Adrenal gland (tissue), 12 donors: ENCODE measurements around the gene HYCC1. TPM values are rescaled to one million over a fixed set of nuclear protein-coding genes. Genes with fewer than 3 reads are reported as not detected.

ENCODE experiments used
- DNase-seq, 7 donors: peaks; one replicate each; pipeline ENCODE4 v3.0.0-alpha.2; 2019 to 2020
- H3K27ac ChIP-seq, 5 donors: fragments of 200-600 bp; sonication (generic) in 4 of 5; 1 replicate in 3 of 5; 2 replicates in 2 of 5; pipeline versions ENCODE4 v1.5.1 to v1.8.0; 2016 to 2020; ENCODE audit warnings: mild to moderate bottlenecking in 1 of 5
- H3K27me3 ChIP-seq: fragments of 200-600 bp; 2 replicates; pipeline ENCODE4 v1.8.0; 2021
- H3K36me3 ChIP-seq, 2 donors: fragments of 200-600 bp; replicated peaks in 1 of 2; 1 replicate in 1 of 2; 2 replicates in 1 of 2; pipeline versions ENCODE4 v1.5.1 to v1.8.0; 2018 to 2022
- H3K4me1 ChIP-seq, 2 donors: fragments of 200-600 bp; replicated peaks in 1 of 2; 1 replicate in 1 of 2; 2 replicates in 1 of 2; pipeline versions ENCODE4 v1.5.1 to v1.8.0; 2018 to 2021
- H3K4me3 ChIP-seq, 4 donors: fragments of 200-600 bp; sonication (generic) in 3 of 4; one replicate each; pipeline ENCODE4 v1.5.1; 2016 to 2018
- H3K9me3 ChIP-seq, 3 donors: fragments of 200-600 bp; sonication (generic) in 1 of 3; replicated peaks in 1 of 3; 1 replicate in 2 of 3; 2 replicates in 1 of 3; pipeline versions ENCODE4 v1.5.1 to v1.8.0; 2016 to 2021
- POLR2A ChIP-seq, 2 donors: fragments of 450-650 bp; IDR thresholded peaks; one replicate each; pipeline ENCODE4 v1.6.1; 2017; ENCODE audit warnings: antibody characterized with exemption in 2 of 2, mild to moderate bottlenecking in 2 of 2, moderate library complexity in 1 of 2
- WGBS, 4 donors: extraction: QIAGEN DNeasy Blood & Tissue Kit in 2 of 4; methylation state at CpG; one replicate each; pipeline versions ENCODE4 v1.1.5 to v1.1.7; 2013 to 2017; 5-methylcytosine and 5-hydroxymethylcytosine counted together
- intact Hi-C, 2 donors: fragments of 100-400 bp; cut with DNase I; formaldehyde crosslinking; loops; one replicate each; pipeline versions ENCODE4 v1.14.1 to v1.15.0; 2022 to 2023
- polyA plus RNA-seq, 3 donors: library from polyadenylated mRNA; stranded (reverse); fragments of 200-250 nt in 2 of 3; fragments of 350-450 nt in 1 of 3; fragmentation: Illumina TruSeq in 1 of 3; extraction: RNeasy Lipid Tissue Mini Kit (QIAGEN cat#74804) in 1 of 3; gene quantifications; one replicate each; pipeline ENCODE4 v1.2.3, GENCODE V29; 2013 to 2014
- total RNA-seq, 9 donors: library from RNA; depleted of rRNA in 4 of 9; stranded (reverse); fragments of >200 nt in 4 of 9; fragments of 120-200 nt in 1 of 9; fragmentation: NEBNext Ultra II Directional in 1 of 9; extraction: Animal tissue kit (Norgen Biotek cat#: 25700) in 1 of 9; gene quantifications; one replicate each; pipeline versions ENCODE4 v1.1.0 to v1.2.4, GENCODE V29; 2013 to 2023
- TF ChIP-seq, protein P1 (sequence below), 6 experiments: fragments of 450-650 bp in 4 of 6; fragments of 200-600 bp in 2 of 6; sonication (generic) in 1 of 6; IDR thresholded peaks; 1 replicate in 5 of 6; 2 replicates in 1 of 6; pipeline versions ENCODE4 v1.5.1 to v1.8.0; 2016 to 2021; ENCODE audit warnings: antibody characterized with exemption in 6 of 6, mild to moderate bottlenecking in 2 of 6, moderate library complexity in 1 of 6
- donor health status: healthy with polysubstance abuse.
- donor health status: Bipolar disorder and iron deficiency.
- donor health status: DM: yes; HTN: yes; CAD: no.
- donor health status: DM: no; HTN: no; CAD: no.
- donor health status: DM: no; HTN: no; CAD: no.
- donor health status: DM: yes; HTN: yes; CAD: no.

Gene HYCC1
- total and polyA plus RNA-seq, 12 donors, result 3.8 to 27.1 (median 17.5) TPM

DNA sequence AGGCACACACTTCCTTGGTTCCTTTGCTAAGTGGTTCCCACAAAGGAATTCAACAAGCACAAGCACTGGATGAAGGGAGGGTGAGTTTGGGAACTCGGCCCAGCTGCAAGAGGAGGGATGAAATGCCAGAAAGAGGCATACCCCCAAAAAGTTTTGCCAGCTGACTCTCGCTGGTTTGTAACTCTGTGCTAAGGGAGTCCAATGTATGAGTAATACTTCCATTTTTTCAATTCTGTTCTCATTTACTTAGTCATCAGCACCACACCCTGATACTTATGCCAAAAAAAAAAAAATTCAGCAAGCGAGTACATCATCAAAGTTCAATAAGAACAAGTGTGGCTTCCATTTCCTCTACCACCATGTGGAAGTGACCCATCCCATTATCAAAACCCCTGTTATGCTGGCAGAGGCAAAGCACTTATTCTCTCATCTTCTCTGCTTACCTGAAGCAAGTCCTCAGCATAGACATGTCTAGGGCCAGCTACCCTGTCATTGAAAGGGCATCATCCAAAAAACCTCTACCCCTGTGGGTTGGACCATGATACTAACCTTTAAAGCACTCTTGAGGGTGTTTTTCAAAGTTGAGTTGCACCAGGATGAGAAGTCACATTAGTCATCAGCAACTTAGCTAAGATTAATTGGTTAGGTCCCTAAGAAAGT is 6.9 kb upstream of the HYCC1 start:
- 43 to 57% (median 54%) methylated on average over 3 of the region's 3 CpGs for WGBS, 4 donors
- no peak for TF ChIP-seq POLR2A (IDR thresholded peaks at IDR 0.05)
- TF ChIP-seq, protein P1, sequence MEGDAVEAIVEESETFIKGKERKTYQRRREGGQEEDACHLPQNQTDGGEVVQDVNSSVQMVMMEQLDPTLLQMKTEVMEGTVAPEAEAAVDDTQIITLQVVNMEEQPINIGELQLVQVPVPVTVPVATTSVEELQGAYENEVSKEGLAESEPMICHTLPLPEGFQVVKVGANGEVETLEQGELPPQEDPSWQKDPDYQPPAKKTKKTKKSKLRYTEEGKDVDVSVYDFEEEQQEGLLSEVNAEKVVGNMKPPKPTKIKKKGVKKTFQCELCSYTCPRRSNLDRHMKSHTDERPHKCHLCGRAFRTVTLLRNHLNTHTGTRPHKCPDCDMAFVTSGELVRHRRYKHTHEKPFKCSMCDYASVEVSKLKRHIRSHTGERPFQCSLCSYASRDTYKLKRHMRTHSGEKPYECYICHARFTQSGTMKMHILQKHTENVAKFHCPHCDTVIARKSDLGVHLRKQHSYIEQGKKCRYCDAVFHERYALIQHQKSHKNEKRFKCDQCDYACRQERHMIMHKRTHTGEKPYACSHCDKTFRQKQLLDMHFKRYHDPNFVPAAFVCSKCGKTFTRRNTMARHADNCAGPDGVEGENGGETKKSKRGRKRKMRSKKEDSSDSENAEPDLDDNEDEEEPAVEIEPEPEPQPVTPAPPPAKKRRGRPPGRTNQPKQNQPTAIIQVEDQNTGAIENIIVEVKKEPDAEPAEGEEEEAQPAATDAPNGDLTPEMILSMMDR (IDR thresholded peaks at IDR 0.05), result no peak
- Histone ChIP-seq H3K27ac (no peak overlapping the region), H3K36me3 (no peaks in the 10 kb centered on the region), H3K4me3 (no peak overlapping the region), H3K9me3 (no peaks in the 10 kb centered on the region), H3K27me3 (no peaks in the 10 kb centered on the region), H3K4me1 (no peaks in the 10 kb centered on the region)
- intact Hi-C loops, result loop anchor here in 1 of 2 donors (10.0 kb wide), 1 partner anchor 166 kb away; no protein-coding TSS in a partner anchor
- no peak for DNase-seq

DNA sequence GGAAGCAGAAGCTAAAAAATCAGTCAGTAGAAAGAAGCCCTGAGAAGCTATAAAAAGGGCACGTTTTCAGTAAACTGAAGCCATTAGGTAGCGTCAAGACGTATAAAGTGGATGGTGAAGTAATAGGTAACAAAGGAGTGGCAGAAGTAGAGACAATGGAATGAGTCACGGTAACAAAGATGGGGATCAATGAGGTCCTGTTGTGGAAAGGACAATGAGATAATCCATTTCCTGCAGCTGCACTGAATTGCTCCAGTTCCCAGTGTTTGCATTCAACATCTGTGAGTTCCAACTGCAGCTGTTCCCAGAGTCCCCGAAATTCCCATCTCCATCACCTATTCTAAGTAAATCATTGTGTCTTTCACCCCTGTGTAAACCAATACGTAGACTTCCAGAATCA is 4.8 kb upstream of the HYCC1 start:
- no peak for DNase-seq
- 61 to 76% (median 72%) methylated on average over 6 of the region's 6 CpGs for WGBS, 4 donors
- no peaks in the 10 kb centered on the region for H3K9me3 ChIP-seq
- intact Hi-C loops, result loop anchor here in 1 of 2 donors (10.0 kb wide), 1 partner anchor 164 kb away; no protein-coding TSS in a partner anchor
- peaks cover 0 to 4% of the 10 kb centered on the region in 2 donors for H3K4me1 ChIP-seq
- H3K36me3 ChIP-seq, result no peaks in the 10 kb centered on the region
- no peak overlapping the region for H3K4me3 ChIP-seq
- no peaks in the 10 kb centered on the region for H3K27me3 ChIP-seq
- H3K27ac ChIP-seq, result no peak overlapping the region
- TF ChIP-seq POLR2A (IDR thresholded peaks at IDR 0.05), result no peak
- TF ChIP-seq, protein P1 (IDR thresholded peaks at IDR 0.05), result no peak

DNA sequence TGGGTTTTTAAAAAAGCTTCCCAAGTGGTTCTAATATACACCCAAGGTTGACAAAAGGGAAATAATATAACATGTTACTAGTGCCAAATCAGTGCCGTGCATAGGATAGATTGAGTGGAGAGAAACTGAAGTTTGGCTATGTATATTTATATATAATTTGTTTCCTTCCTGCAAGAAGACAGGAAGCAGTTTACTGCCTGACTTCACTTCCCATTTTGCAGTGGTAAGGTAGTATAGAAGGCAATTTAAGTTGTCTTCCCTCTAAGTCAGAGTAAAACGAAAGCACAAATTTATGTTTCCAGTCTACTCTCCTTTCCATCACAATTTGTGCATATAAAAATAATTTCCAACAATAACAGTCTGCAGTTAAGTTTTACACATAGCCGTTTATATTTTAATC is 3.4 kb upstream of the HYCC1 start:
- DNase-seq, result no peak
- Histone ChIP-seq H3K27me3 (no peaks in the 10 kb centered on the region), H3K36me3 (no peaks in the 10 kb centered on the region), H3K4me3 (no peak overlapping the region), H3K9me3 (no peaks in the 10 kb centered on the region), H3K4me1 (peaks cover 5 to 12% of the 10 kb centered on the region in 2 donors), H3K27ac (no peak overlapping the region)
- WGBS, 4 donors, result 28 to 59% (median 47%) methylated on average over 3 of the region's 3 CpGs
- TF ChIP-seq, protein P1 (IDR thresholded peaks at IDR 0.05), result no peak
- TF ChIP-seq POLR2A (IDR thresholded peaks at IDR 0.05), result no peak
- intact Hi-C loops, result loop anchor here in 1 of 2 donors (10.0 kb wide), 1 partner anchor 163 kb away; no protein-coding TSS in a partner anchor

DNA sequence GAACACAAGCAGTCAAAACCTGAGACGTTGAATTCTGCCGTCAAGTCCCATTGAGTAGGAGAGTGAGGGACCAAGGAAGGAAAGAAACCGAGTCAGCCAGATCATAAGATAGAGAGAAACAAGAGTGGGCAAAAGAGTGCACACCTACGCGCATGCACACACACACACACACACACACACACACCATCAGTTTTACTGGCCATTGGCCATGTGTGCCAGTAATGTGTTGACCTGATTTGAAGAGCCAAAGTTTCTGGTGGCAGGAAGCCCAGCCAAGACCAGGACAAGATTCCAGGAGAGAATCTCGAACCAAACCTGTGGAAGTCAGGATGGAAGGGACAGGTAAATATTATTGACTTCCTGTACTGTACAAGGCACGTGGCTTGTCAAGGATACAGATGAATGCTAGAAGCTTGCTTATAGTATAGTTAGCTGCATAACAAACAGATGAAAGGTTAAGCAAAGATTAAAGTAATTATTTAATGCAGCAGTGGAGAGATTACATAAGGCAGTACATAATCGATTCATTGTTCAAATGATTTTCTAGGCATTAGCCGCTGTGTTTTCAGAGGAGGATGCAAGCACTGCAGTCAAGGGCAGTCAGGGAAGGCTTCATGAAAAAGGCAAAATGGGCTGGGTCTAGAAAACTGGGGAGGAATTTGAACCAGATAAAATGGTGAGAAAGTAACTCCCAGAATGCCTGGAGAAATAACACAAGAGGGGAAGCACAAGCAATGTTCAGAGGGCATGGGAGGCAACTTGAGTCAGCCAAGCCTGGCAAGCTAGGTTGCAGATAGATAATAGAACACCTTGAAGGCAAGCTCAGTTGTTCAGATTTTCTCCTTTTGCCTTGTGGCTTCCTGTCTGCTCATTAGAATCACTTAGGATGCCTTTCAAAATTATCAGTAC is 2.7 kb upstream of the HYCC1 start:
- Histone ChIP-seq H3K36me3 (no peaks in the 10 kb centered on the region), H3K27ac (no peak overlapping the region), H3K9me3 (no peaks in the 10 kb centered on the region), H3K27me3 (no peaks in the 10 kb centered on the region), H3K4me3 (no peak overlapping the region), H3K4me1 (peaks cover 6 to 19% of the 10 kb centered on the region in 2 donors)
- TF ChIP-seq POLR2A (IDR thresholded peaks at IDR 0.05), result no peak
- TF ChIP-seq, protein P1 (IDR thresholded peaks at IDR 0.05), result no peak
- no peak for DNase-seq
- intact Hi-C loops, result loop anchor here in 1 of 2 donors (10.0 kb wide), 1 partner anchor 162 kb away; no protein-coding TSS in a partner anchor
- 82 to 86% (median 83%) methylated on average over 9 of the region's 9 CpGs for WGBS, 4 donors
